Right hindlimb (tissue), 1 donor: ENCODE data around the gene RET.
"Not testable (repeated sequence)": the region's sequence is repeated elsewhere in the genome, so short reads cannot be mapped to it uniquely, and the experiment has no call there.

Experiments
- DNase-seq: peaks from one replicate; pipeline ENCODE4 v3.0.0-alpha.2; 2018

Gene RET

DNA sequence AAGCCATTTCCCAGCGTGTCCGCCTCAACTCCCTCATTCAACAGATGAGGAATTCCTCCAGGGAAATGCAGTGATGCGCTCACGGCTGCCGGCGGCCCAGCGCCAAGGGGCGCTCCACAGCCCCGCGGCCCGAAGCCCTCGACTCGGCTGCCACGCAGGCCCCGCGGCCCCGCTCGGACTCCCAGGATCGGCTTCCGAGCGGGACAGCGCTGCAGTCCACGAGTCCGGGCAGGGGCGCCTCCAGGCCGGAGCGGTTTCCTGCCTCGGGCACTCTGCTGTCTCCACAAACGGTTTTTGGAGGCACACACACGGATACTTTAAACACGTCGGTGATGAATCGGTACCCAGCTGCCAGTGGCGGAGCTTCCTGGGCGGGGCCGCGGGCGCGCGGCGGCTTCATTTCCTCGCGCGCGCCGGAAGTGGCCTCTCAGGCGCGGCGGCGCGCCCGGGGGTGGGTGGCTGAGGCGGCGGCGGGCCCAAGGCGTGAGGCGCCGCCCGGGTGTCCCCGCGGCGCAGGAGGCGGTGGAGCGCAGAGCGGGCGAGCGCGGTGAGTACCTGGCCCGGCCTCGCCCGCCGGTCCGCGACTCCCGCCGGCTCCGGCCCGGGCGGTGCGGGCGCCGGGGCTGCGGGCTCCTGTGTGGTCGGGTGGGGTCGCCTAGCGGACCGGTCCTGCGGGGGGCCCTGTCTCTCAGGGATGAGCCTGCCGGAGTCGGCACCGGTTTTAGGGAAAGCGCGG, 61.3 kb downstream of the RET start, which contains the start of gene CSGALNACT2:
TSS of gene CSGALNACT2 (plus strand) at position 425 of the 736 bp plus-strand sequence. CDS start 16,705 bp downstream, outside the sequence.
- DNase-seq = peak; percentile 92

DNA sequence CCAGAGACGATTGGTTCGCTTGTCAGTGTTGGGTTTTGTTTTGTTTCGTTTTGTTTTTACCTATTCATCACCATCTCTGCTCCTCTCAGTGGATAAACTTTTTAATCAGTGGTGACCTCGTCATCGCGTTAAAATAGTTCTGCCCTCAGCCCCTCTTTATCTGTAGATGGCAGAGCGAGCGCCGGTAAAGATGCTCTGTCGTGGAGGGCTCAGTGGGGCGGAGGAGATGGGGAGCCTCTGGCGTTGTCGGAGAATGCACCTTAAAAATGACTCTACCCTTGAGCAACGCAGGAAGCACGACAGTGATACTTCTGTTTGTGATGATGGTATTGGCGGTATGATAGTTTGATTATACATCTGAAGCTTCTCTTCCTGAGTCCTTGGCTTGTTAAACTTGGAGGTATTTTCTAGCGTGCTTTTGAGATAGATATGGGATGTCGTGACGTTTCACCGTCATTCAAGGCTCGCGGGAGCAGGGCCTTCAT, 61.9 kb downstream of the RET start:
- no peak for DNase-seq

DNA sequence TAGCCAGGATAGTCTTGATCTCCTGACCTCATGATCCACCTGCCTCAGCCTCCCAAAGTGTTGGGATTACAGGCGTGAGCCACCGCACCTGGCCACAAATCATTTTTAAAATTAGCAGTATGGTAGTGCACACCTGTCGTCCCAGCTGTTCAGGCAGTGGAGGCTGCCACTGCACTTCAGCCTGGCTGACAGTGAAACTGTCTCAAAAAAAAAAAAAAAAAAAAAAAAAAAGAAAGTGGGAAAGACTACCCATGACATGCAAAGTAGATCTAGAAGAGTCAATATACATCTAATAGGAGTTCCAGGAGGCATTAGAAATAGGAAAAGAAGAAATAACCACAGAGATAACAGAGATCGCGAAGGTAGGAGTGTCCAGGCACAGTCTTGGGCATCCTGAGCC, 64.6 kb downstream of the RET start:
- DNase-seq = no peak

DNA sequence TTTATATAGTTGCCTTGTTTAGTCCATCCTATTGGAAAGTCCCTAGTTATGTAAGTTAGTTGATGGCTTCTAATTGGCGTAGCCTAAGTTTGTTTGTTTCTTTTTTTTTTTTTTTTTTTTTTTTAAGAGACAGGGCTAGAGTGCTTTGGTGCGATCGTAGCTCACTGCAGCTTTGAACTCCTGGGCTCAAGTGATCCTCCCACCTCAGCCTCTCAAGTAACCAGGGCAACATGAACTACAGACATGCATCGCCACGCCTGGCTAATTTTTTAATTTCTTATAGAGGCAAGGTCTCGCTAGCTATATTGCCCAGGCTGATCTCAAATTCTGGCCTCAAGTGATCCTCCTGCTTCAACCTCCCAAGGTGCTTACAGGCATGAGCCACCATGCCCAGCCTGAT, 68.4 kb downstream of the RET start:
- no peak for DNase-seq

GRCh38 chr10:43145936-43146335, 69.1 kb downstream of the RET start:
- DNase-seq = not testable (repeated sequence)

GRCh38 chr10:43151371-43151770, 74.5 kb downstream of the RET start:
- DNase-seq = no peak

- DNase-seq = no peak
Measured at GRCh38 chr10:43153901-43154300, 77.0 kb downstream of the RET start.

DNA sequence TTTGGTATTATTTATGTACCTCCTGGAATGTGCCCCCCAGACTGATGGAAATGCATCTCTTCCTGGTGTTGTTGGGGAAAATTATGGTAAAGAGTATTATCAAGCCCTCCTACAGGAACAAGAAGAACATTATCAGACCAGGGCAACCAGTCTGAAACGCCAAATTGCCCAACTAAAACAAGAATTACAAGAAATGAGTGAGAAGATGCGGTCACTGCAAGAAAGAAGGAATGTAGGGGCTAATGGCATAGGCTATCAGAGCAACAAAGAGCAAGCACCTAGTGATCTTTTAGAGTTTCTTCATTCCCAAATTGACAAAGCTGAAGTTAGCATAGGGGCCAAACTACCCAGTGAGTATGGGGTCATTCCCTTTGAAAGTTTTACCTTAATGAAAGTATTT, 78.4 kb downstream of the RET start:
- DNase-seq = no peak

GRCh38 chr10:43155741-43156140, 78.9 kb downstream of the RET start:
- no peak for DNase-seq

- DNase-seq = no peak
Measured at GRCh38 chr10:43156590-43157341, 79.9 kb downstream of the RET start.

- no peak for DNase-seq
Measured at GRCh38 chr10:43158636-43159035, 81.8 kb downstream of the RET start.

DNA sequence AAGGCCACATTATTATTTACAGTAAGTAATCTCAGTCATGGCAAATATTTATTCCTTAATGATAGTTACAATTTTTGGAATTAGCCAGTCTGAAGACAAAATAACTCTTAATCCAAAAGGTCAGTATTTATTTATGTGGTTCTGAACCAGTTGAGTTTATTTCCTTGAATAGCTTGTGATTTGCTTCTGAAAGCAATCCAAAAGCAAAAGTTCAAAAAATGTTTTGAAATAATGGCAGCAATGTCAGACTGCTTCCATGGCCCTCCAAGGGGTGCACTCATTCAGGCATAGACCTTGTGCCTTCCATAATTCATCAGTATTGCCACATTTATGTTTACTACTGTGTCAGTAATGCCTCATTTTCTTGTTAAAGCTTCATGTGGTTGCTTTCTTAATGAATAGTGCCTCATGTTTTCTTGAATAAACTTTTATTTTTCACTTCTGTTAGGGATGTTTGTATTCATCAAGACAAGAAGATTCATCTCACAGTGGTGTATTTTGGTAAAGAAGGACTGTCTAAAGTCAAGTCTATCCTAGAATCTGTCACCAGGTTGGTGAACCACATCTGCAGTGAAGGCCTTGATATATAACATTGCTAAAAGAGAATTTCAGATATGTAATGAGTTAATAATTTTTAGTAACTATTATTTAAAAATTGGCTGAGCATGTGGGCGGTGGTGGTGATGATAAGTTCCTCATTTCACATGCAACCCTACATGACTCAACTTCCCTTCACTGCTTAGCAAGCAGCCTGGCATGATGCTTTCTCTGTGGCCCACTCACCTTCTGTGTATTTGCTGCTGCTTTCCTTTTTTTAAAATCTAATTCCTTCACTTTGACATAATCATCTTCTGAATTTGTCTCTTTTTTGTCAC, 83.4 kb downstream of the RET start:
- DNase-seq = no peak

DNA sequence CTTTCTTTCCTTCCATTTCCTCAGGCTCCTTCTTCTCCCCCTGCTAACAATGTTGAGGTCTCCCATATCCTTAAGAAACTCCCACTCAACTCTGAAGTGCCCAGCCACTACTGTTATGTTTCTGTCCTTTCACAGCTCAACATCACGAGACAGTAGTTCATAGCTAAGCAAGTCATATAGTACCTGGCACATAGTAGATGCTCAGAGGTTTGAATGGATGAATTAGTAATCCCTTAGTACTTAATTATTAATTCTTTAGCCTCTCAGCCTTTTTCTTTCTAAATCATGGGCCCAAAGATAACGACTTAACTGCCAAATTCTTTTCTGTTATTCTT, 84.0 kb downstream of the RET start:
- DNase-seq = no peak

- DNase-seq = no peak
Measured at GRCh38 chr10:43162604-43163003, 85.7 kb downstream of the RET start.

DNA sequence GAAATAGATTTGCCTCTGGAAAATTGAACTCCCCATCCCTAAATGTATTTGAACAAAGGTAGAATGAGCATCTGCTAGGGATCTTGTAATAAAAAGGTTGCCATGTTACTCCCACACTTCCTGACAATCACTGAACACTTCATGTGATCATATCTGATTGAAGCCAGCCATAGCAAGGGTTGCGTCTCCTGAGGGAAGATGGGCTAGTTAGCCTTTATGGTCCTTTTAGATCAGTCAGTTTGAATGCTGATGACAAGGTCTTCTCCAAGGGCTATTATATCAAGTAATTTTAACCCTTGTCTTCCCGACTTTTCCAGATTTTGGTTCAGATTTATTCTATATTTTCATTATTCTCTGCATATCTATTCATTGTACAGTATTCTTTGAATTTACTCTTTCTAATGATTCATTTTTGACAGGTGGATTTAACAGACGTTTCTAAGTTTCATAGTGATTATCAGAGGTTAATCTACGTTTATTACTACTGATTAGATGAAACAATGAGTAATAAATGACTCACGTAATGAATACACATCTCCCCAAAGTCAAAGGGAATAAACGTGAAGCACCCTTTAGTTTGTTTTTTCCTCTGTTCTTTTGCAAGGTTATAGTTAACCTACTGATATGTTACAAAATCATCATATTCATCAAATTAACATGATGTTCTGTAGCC, 89.5 kb downstream of the RET start:
- no peak for DNase-seq

DNA sequence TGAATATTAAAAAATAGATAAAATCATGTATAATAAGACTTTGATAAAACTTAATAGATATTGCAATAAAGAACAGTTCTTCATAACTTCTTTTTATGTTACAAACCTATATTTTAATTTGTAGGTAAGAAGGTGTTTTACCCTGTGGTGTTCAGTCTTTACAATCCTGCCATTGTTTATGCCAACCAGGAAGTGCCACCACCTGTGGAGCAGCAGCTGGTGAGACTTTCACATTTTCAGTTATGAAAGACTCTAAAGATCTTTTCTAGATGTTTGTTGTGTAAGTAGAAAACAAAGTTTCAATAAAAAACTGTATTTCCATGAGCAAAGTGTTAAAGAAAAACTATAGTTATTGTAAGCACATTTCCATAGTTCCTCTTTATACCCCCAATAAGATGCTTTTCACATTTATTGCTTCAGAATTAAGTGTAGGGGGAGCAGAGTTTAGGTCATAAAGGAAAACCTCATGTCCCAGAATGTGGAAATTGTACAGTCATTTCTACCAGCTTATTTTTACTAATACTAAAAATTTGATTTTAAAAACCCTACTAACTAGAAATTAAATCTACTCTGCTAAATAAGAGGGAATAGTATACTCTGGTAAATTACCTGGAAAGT, 90.1 kb downstream of the RET start:
- DNase-seq = no peak

DNA sequence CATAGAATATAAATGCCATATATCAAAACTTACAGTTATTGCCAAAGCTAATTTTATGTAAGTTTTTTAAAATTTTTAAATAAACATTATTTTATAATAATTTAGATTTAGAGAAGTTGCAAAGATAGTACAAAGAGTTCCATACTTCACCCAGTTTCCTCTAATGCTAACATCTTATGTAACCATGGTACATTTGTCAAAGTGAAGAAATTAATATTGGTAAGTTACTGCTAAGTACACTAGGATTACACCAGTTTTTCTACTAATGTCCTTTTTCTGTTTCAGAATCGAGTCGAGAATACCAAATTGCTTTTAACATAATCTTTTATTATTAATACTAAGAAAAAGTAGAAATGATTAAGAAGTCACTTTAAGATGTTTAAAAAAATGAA, 90.6 kb downstream of the RET start:
- DNase-seq = no peak

- no peak for DNase-seq
Measured at GRCh38 chr10:43170491-43170890, 93.6 kb downstream of the RET start.

DNA sequence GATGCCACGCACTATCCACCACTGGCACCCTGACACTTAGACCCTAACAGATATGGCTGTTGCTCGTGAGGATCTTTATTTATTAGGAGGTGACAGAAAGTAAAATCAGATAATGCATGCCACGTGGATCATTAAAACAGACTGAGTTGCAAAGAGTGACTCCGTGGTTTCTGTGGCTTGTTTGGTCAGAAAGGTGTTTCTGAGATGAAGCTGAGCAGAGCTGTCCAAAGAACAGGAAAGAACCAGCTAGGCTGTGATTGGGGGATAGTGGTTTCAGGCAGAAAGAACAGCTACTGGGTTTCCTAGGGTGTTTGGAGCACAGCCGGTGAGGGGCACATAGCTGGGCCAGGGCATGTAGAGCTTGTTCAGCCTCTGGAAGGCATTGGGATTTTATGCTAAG, 95.8 kb downstream of the RET start:
- no peak for DNase-seq

DNA sequence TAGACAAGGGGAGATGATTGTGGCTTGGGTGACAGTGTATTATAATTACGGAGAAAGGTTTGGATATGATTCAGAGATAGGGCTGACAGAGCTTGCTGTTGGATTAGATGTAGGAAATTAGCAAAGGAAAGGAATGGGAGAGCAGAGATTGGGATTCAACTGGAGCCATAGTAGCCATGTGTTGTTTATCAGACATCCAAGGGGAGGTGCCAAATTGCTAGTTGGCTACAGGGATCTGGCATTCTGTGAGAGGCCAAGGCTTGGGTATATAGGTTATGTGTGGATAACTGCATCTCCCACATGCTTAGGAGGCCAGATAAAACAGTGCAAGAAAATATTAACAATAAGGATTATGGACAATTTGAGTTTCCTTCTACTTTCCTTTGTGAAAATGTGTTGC, 96.3 kb downstream of the RET start:
- no peak for DNase-seq

DNA sequence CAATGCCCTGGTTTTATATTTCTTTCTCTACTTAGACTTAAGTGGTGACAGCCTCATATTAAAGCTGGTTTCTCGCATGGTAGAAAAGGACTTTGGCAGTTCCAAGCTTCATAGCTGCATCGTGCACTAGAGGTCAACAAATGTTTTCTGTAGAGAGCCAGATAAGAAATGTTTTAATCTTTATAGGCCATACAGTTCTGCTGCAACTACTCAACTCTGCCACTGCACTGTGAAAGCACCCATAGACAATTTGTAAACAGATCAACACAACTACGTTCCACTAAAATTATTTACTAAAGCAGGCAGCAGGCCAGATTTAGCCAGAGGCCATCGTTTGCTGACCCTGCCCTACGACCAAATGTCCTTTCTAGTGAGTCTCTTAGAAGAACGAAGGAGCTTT, 98.1 kb downstream of the RET start:
- no peak for DNase-seq

DNA sequence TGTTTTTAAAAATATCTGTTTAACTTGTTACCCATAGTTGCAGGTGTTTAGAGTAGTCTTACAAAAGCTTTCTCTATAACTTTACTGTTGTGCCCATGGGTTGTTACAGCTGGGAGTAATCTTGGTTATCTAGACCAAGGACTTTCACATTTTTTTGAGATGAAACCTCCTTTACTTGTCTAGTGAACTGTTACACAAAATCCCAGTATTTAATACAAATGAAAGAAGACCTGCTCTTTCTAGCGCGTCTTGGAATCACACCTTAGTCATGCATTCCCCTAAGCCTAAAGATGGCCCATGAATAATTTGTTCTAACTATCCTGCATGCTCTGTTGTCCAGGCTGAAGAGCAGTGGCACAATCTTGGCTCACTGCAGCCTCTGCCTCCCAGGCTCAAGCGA, 99.4 kb downstream of the RET start:
- no peak for DNase-seq
